Fibroblast of the aortic adventitia (primary cell): ENCODE results near the gene BABAM2. TPM values are rescaled to one million over a fixed set of nuclear protein-coding genes. Genes with fewer than 3 reads are reported as not detected.

ENCODE experiments used
- DNase-seq: peaks from one replicate; pipeline ENCODE4 v3.0.0-alpha.2; 2010; ENCODE audit warnings: low read depth
- H3K4me3 ChIP-seq: 2 replicates; pipeline ENCODE4 v1.5.1; 2011; ENCODE audit warnings: low read depth, mild to moderate bottlenecking, control low read depth, low read length, moderate library complexity
- CTCF ChIP-seq: IDR thresholded peaks from 2 replicates; pipeline ENCODE4 v1.5.1; 2011; ENCODE audit warnings: mild to moderate bottlenecking, low read length, control low read depth, inconsistent platforms; ENCODE audit not compliant: insufficient read depth
- total RNA-seq: library from RNA; depleted of rRNA; stranded (reverse); fragments of >200 nt; gene quantifications from 2 replicates; pipeline ENCODE4 v1.2.3, GENCODE V29; 2012; ENCODE audit warnings: low replicate concordance

Gene BABAM2
- total RNA-seq, 1 donor: 45.3 TPM

GRCh38 chr2:28135324-28135723 lies 244.8 kb downstream of the BABAM2 start:
- TF ChIP-seq CTCF: no peak
- no peak for DNase-seq
- no peak overlapping the region for H3K4me3 ChIP-seq

DNA sequence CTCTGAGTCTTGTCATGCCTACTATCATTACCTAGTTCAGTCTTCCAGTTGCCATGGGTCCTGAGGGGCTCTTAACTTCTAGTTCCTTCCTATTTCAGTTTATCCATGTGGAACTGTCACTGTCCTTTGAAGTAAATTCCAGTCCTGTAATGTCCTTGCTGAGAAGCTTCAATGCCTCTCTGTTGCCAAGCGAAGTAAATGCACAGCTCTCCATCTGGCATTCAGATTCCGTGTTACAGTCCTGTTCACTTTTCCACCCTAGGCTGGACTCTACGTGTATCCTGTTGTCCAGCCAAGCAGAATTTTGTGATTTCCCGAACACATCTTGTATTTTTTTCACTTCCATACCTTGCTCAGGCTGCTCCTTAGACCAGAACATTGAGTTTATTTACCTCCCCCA lies 245.3 kb downstream of the BABAM2 start:
- TF ChIP-seq CTCF: no peak
- H3K4me3 ChIP-seq: no peak overlapping the region
- DNase-seq: no peak

GRCh38 chr2:28136556-28136955 lies 246.0 kb downstream of the BABAM2 start:
- H3K4me3 ChIP-seq: no peak overlapping the region
- no peak for DNase-seq
- no peak for TF ChIP-seq CTCF

DNA sequence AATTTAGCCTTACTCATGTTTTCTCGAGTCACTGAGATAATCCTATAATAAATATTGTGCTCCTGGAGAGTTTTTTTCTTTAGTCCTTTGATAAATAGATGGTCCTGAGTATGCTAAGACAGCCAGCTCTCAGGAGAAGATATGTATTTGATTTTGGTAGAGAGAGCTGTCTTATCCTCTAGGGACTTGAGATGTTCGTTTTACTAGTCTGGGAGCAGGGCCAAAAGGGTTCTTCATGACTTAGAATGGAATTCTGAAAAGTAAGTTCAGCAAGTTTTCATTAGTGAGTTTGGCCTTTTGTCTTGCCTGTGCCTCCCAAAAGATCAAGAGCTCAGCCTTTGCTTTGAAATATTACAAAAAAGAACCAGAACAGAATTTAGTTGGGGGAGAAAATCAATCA lies 246.7 kb downstream of the BABAM2 start:
- no peak overlapping the region for H3K4me3 ChIP-seq
- DNase-seq: peak; percentile 92

GRCh38 chr2:28142386-28142785 lies 251.9 kb downstream of the BABAM2 start:
- no peak for TF ChIP-seq CTCF
- no peak overlapping the region for H3K4me3 ChIP-seq
- peak; percentile 80 for DNase-seq

More for the DNA sequence above, 246.7 kb downstream of the BABAM2 start:
- TF ChIP-seq CTCF: no peak

GRCh38 chr2:28148000-28148399 lies 257.5 kb downstream of the BABAM2 start:
- no peak for DNase-seq
- no peak overlapping the region for H3K4me3 ChIP-seq
- no peak for TF ChIP-seq CTCF

DNA sequence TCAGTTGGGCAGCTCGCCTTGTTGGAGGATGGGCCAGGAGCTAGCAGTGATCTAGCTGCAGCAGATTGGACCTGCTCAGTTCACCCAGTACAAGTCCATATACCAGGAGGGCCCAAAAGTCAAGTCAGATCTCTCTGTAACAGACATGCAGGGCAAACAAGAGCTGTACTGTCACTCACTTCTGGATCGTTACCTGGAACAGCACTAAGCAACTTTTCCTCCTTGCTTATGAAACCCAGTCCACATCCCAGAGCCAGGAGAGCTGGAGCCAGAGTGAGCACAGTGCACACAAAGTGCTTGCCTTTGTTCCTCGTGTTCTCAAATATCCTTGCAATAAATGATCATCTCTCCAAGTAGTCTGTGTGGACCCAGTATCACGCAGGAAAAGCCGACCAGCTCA lies 258.0 kb downstream of the BABAM2 start:
- no peak for DNase-seq
- H3K4me3 ChIP-seq: no peak overlapping the region
- TF ChIP-seq CTCF: no peak
